ENCODE results near the gene GMDS.
"Not testable (repeated sequence)": the region's sequence is repeated elsewhere in the genome, so short reads cannot be mapped to it uniquely, and the experiment has no call there.

GMDS gene

DNA sequence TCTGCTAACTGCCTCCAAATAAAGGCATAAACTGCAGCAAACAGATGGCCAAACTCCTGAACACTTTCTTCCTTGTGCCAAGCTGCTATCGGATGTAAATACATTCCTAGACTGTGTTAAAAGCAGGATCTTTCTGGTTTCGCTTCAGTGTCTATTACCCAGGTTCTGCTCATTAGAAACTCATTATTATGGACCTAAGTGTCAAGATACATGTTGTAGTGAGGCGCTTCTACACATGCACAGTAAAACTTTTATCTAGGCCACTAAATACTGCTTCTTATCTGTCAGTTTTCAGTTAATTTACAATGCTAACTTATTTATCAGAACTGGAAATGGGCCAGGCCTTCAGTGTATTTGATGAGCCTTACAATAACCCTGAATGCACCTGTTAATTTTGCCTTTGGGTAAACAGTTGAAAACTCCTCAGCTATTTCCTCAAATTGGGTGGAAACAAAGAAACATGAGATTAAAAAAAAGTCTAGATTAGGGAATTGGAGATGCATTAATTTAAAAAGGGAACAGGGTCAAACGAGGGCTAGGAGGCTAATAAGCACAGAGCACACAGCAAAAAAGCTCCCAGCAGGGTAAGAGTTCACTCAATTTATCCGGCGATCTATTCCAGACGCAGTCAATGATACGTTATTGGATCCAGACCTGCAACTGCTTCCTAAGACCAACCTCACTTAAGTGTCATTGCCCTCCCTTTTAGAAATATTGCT lies 395.1 kb downstream of the GMDS start:
- no peak for DNase-seq

- no peak for DNase-seq
Observed at GRCh38 chr6:1849691-1850090, 395.7 kb downstream of the GMDS start.

GRCh38 chr6:1848752-1849151 lies 396.7 kb downstream of the GMDS start:
- DNase-seq, result no peak

DNA sequence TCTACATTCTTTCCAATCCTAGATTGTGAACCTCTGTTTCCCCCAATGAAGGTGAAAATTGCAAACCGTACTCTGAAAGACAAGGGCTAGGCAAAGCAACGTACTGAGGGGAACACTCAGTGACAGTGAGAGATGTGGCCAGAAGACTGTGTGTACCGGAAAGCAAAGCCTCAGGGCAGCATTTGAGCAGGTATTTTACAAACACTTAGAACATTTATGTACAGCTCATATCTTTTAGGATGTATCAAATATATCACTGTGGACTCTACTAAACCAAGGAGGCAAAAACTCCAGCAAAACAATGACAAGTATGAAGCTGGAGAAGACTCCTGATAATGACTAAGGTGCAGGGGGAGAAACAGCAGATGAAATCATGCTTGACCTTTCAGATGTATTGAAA lies 398.8 kb downstream of the GMDS start:
- DNase-seq, result no peak

GRCh38 chr6:1845543-1845942 lies 399.9 kb downstream of the GMDS start:
- DNase-seq, result not testable (repeated sequence)

DNA sequence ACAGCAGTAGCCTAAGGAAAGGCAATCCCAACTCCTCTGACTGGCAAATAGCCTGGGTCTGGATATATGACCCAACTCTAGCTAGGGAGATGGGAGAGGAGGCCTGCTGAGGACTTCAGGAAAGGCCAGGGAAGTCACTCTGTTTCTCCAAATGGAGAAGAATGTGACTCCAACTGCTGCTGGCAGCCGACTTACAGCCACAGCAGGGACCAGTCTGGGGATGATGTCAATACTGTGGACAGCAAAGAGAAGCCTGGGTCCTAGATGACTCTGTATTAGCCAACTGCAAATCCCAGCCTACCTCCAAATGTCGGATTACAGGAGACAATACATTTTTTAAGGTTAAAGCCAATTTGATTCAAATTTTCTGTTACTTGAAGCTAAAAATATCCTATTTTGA lies 403.1 kb downstream of the GMDS start:
- DNase-seq, result no peak

GRCh38 chr6:1841136-1841535 lies 404.3 kb downstream of the GMDS start:
- DNase-seq, result no peak

DNA sequence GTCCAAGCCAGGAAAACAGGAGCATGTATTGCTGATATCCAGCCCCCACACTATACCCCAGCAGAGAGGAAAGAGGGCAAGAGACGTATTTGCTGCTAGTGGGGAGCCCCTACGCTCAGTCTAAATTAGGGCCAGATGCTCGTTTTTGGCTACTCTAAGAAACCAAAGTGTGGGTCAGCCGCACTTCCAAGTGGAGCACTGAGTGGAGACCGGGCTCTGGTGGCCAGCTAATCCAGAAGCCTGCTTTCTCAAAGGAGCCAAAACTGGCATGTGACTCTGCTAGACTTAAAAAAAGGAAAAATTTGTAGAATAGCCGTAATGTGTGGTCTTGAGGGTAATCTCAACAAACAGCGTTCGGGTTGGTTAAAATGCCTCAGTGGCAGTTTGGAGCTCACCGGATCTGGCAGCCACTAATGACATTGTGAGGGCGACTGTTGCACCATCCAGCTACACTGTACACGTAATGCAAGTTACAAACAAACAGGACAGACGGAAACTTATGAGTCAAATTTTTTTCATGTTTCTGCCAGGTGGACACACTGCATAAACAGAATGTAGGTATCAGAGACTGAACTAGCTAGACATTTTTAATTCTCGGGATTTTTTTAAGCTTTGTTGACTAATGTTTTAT lies 404.8 kb downstream of the GMDS start:
- no peak for DNase-seq

GRCh38 chr6:1839361-1839760 lies 406.0 kb downstream of the GMDS start:
- no peak for DNase-seq

- DNase-seq, result no peak
Observed at GRCh38 chr6:1838604-1839213, 406.7 kb downstream of the GMDS start.

GRCh38 chr6:1837826-1838225 lies 407.6 kb downstream of the GMDS start:
- DNase-seq, result no peak

GRCh38 chr6:1836690-1837089 lies 408.7 kb downstream of the GMDS start:
- DNase-seq, result no peak

GRCh38 chr6:1834646-1835516 lies 410.5 kb downstream of the GMDS start:
- no peak for DNase-seq

- DNase-seq, result no peak
Observed at GRCh38 chr6:1834207-1834606, 411.2 kb downstream of the GMDS start.

- DNase-seq, result no peak
Observed at GRCh38 chr6:1832844-1833787, 412.3 kb downstream of the GMDS start.

GRCh38 chr6:1832358-1832757 lies 413.0 kb downstream of the GMDS start:
- no peak for DNase-seq

- DNase-seq, result no peak
Observed at GRCh38 chr6:1827984-1828793, 417.2 kb downstream of the GMDS start.

- no peak for DNase-seq
Observed at GRCh38 chr6:1825926-1826325, 419.5 kb downstream of the GMDS start.

- DNase-seq, result no peak
Observed at GRCh38 chr6:1825277-1825676, 420.1 kb downstream of the GMDS start.

DNA sequence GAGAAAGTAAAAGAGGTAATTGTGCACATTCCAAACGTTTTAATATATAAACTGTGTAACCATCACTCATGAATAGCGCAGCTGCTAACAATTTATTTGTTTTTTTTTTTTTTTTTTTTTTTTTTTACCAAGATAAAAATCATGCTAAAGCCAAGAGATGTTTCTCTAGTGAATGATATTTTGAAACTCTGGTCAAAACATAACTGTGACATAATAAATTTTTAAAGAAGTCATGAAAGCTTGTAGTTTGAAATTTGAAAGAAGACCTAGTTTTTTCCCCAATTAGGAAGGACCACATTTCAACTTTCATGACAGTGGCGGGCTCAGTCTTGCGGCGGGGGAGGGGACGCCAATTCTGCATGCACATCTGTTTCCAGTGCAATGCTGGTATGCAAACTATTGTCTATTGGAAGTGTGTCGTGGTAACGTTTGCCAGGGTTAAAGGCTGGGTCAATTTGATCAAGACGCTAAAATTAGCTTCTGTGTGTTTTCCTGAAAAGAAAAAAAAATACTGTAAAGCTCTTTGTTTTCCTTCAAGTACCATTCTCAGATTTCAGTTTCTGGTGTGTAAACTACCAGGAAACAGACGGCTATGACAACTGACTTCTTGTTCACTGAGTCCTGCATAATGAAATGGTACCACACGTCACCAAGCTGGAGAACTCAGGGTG lies 423.8 kb downstream of the GMDS start:
- no peak for DNase-seq

DNA sequence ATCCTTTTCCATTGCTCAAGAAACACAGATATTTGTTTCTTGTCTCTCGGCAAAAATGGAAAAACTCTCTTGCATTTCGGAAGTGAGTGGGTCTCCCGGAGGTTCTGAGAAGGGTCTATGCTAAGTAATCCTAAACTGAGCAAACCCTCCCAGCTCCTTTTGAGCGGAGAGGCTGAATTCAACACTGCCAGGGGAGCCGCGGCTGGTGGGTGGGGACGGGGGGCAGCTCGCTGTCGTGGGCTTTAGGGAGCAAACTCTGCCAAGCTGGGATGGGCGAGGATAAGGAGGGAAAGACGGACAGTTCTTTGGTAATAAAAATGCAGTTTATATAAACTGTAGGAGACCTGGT lies 424.3 kb downstream of the GMDS start:
- no peak for DNase-seq

Measured in NCI-H1436 treated with DMSO at 0.1 percent for 48 hours (cell line).